GM12875 (cell line): ENCODE data around the gene AJM1.
A peak's percentile ranks its signal among the peaks of the same experiment; 100 is the strongest.
"Not testable (repeated sequence)": the region's sequence is repeated elsewhere in the genome, so short reads cannot be mapped to it uniquely, and the experiment has no call there.

Source experiments
- H3K4me3 ChIP-seq: one replicate; pipeline ENCODE4 v1.5.1; 2011; ENCODE audit warnings: low read depth, low read length, control low read depth
- TF ChIP-seq, protein P1 (sequence below): IDR thresholded peaks from 2 replicates; pipeline ENCODE4 v1.5.1; 2011; ENCODE audit warnings: low read depth, mild to moderate bottlenecking, control low read depth, inconsistent platforms, low read length, moderate library complexity, borderline replicate concordance; ENCODE audit not compliant: insufficient read depth

The AJM1 gene

DNA sequence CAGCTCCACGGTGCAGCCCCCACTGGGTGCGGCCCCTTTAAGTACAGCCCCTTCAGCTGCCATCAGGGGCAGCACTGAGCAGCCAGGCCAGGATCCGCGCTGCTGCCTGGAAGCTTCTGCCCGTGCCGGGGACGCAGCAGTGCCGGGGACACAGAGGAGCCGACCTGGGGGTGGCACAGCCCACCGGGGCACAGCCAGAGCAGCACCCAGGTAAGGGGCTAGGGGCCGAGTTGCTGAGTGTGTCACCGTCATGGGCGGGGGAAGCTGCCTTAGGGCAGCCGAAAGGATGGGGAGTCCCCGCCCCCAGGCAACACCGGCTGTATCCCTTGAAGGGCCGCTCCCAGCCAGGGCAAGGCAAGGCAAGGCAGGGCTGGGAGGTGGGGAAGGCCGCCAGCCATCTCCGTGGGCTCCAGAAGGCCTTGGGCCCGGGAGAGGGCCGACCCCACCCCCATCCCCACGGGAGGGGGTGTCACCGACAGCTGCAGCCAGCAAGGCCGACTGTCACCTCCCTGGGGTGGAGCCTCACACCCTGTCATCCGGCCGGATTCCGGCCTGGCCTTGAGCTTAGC, at the start of gene AJM1:
AJM1 (plus strand) TSS at position 99 of the 569 bp plus-strand sequence. CDS start 1,937 bp downstream, outside the sequence.
- peak within 1 kb of the TSS; percentile 43 for H3K4me3 ChIP-seq
- TF ChIP-seq, protein P1, sequence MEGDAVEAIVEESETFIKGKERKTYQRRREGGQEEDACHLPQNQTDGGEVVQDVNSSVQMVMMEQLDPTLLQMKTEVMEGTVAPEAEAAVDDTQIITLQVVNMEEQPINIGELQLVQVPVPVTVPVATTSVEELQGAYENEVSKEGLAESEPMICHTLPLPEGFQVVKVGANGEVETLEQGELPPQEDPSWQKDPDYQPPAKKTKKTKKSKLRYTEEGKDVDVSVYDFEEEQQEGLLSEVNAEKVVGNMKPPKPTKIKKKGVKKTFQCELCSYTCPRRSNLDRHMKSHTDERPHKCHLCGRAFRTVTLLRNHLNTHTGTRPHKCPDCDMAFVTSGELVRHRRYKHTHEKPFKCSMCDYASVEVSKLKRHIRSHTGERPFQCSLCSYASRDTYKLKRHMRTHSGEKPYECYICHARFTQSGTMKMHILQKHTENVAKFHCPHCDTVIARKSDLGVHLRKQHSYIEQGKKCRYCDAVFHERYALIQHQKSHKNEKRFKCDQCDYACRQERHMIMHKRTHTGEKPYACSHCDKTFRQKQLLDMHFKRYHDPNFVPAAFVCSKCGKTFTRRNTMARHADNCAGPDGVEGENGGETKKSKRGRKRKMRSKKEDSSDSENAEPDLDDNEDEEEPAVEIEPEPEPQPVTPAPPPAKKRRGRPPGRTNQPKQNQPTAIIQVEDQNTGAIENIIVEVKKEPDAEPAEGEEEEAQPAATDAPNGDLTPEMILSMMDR = peak; percentile 95

DNA sequence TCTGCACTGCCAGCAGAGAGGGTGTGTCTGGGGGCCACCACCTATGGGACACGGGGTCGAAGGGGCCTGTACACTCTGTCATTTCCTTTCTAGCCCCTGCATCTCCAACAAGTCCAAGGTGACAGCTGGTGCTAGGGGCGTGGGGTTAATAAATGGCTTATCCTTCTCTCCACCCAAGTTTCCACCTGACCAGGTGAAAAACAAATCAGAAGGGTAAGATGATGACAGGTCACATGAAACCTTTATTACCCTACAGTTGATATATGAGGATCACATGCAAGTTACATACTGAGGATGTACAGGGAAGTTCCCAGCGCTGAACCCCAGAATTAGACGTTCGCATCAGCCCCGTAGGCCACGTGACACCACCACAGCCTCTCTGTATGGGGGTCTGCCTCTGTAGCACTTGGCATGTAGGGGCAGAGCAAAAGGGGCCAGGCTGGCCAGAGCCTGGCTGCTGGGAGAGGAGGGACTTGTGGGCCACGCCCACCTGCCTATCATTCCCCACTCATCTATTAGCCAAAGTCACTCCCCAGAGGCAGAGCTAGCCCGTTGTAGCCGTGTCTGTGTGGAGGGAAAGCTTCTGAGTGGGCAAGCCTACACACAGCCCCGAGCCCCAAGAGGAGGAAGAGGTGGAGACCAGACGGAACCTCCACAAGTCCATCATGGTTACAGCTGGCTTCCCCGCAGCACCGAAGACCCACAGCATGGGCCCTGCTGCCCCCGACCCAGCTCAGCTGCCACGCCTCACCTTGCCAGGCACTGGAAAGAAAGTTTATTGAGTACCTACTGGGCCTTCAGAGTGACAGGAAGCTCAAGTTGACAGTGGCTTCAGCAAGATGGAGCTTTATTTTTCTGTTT, 49.0 kb upstream of the AJM1 start:
- H3K4me3 ChIP-seq = no peak overlapping the region
- TF ChIP-seq, protein P1 = no peak

DNA sequence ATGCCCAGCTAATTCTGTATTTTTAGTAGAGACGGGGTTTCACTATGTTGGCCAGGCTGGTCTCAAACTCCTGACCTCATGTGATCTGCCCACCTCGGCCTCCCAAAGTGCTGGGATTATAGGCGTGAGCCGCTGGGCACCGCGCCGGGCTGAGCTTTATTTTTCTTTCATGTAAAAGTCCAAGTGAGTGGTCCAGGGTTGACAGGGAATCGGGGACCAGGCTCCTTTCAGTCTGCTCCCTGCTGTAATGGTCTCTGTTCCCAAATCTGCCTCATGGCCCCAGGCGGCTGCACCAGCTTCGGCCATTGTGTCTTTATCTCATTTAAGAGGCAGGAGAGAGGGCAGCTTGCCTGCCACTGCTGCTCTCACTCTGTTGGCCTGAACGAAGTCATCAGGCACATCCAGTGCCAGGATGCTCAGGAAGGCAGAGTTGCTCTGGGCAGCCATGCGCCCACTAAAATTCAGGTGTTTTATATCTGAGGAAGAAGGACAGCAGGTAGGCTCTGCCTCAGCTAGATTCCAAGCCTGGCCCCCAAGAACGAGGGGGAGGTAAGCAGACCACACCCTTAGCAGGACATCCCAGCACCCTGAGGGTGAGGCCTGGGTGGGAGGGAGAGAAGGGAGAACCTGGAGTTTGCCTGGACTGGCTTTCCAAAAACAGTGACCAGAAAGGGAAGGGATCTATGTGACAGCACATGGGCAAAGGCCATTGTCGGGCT, 47.8 kb upstream of the AJM1 start:
- H3K4me3 ChIP-seq = no peak overlapping the region
- TF ChIP-seq, protein P1 = no peak

DNA sequence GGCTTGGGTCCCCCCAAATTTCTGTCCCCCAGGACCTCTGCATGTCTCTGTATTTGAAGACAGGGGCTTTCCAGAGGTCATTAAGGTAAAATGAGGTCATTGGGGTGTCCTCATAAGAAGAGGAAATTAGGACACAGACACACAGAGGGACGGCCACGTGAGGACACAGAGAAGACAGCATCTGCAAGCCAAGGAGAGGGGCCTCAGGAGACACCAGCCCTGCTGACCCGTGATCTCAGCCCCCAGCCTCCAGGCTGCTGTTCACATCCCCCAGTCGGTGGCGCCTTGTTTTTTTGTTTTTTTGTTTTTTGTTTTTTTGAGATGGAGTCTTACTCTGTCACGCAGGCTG, 47.3 kb upstream of the AJM1 start:
- TF ChIP-seq, protein P1 = no peak
- H3K4me3 ChIP-seq = no peak overlapping the region

DNA sequence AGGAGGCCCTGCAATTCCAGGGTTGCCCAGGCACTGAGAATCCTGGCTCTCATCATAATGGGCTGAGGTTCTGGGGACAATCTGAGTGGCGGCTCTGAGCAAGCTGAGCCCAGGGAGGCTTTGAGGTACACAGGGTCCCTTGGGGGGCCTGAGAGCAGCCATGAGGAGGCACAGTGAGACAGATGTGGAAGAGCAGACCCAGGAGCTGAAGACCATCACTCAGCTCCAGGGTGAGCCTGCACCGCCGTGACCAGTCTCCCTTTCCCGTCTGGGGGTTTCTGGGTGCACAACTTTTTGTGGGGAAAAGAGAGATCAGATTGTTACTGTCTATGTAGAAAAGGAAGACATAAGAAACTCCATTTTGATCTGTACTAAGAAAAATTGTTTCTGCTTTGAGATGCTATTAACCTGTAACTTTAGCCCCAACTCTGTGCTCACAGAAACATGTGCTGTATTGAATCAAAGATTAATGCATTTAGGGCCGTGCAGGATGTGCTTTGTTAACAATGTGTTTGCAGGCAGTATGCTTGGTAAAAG, 46.0 kb upstream of the AJM1 start, which contains the start of gene CCDC183:
CCDC183 (plus strand) TSS at position 101 of the 537 bp plus-strand sequence; CDS start at position 161, 60 bp downstream.
- H3K4me3 ChIP-seq = no peak within 1 kb of the TSS
- TF ChIP-seq, protein P1 = no peak

DNA sequence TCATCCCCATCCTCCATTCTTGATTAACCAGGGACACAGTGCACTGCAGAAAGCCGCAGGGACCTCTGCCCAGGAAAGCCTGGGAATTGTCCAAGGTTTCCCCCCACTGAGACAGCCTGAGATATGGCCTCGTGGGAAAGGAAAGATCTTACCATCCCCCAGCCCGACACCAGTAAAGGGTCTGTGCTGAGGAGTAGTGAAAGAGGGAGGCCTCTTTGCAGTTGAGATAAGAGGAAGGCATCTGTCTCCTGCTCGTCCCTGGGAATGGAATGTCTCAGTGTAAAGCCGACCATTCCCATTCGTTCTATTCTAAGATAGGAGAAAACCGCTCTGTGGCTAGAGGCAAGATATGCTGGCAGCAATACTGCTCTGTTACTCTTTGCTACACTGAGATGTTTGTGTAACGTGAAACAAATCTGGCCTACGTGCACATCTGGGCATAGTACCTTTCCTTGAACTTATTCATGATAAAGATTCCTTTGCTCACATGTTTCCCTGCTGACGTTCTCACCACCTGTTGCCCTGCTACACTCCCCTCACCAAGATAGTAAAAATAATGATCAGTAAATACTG, 45.4 kb upstream of the AJM1 start:
- not testable (repeated sequence) for H3K4me3 ChIP-seq

DNA sequence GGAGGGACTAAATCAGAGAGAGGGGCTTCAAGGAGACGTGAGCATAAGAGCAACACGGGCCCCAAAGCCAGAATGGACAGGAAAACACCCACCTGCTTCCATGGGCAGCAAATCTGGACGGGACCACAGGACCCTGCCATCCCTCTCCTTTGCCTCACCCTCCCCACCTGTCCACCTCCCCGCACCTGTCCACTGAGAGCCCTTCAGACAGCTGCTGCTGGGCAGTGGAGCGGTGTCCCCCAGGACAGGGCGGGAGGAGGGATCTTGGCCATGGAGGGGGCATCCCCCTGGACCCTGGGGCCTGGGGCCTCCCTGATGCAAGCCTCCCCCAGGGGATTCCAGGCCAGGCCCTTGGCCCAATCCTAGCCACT, 43.6 kb upstream of the AJM1 start:
- no peak overlapping the region for H3K4me3 ChIP-seq
- TF ChIP-seq, protein P1 = no peak
